GM21529 (cell line): ENCODE results near the gene SRPK3.

Experiments
- ATAC-seq: cut with Tn5 transposase; IDR thresholded peaks from one replicate; pipeline ENCODE4 v1.9.1; 2021; ENCODE audit not compliant: unreplicated experiment

SRPK3 gene

GRCh38 chrX:153769158-153769864, 11.5 kb upstream of the SRPK3 start:
- ATAC-seq, result no peak

GRCh38 chrX:153769865-153770600, 10.8 kb upstream of the SRPK3 start:
- ATAC-seq, result no peak

DNA sequence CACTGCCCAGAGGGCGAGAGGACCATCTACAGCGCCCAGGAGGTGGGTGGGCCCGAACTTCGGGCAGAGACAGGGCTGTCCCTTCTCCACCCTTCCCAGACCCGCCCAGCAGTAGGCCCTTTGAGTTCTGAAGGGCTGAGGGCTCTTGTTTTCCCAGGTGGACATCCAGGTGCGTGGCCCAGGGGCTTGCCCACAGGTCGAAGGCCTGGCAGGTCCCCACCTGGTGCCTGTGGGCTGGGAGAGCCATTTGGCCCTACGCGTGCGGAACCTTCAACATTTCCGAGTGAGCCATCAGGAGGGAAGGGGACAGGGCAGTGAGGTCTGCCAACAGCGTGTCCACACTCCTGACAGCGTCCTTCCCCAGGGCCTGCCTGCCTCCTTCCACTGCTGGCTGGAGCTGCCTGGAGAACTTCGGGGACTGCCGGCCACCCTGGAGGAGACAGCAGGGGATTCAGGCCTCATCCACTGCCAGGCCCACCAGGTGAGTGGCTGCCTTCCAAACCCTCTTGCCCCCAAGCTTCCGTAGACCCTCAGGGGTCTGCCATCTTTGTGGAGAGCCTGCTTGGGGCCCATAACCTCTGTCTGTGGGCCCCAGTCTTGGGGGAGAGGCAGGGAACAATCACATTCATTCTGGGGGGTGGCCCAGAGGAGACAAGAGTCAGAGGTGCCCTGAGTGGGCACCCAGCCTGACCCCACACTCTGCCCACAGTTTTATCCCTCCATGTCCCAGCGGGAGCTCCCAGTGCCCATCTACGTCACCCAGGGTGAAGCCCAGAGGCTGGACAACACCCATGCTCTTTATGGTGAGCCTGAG, 10.0 kb upstream of the SRPK3 start:
- no peak for ATAC-seq

GRCh38 chrX:153771415-153772315, 9.2 kb upstream of the SRPK3 start:
- no peak for ATAC-seq

DNA sequence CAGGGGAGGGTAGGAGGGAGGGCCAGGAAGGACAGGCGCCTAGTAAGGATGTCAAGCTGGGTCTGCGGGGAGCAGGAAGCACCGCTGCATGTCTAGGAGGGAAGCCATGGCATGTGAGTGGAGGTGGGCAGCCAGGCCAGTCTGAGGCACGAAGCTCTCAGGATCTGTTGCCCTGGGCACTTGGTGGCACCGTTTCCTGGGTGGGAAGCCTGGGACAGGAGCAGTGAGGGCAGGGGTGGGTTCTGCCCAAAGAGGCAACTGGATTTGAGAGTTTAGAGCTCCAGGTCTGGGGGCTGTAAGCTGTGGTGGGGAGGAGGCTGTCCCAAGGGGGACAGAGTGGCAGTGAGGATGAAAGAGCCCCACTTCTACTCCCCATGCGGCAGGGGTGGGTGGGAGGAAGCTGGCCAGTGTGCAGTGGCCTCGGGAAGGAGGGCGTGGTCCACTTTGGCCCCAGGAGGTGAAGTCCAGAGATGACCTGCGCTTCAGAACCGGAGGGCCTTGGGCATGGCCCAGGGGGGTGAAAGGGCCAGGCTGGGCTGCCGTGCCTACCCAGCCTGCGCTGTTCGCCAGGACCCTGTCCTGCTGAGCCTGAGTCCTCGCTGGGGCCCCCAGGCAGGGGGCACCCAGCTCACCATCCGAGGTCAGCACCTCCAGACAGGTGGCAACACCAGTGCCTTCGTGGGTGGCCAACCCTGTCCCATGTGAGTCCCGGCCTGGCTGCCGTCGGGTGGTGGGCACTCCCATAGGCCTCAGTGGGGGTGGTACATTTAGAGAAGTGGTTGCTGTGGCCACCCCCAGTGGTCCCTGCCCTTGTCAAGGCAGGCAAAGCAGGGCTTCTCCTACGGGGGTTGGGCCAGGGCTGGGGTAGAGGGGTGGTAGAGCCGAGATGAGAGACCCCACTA, 8.3 kb upstream of the SRPK3 start:
- ATAC-seq, result no peak

- ATAC-seq, result no peak
Observed at GRCh38 chrX:153773218-153773611, 7.6 kb upstream of the SRPK3 start.

- ATAC-seq, result no peak
Observed at GRCh38 chrX:153773741-153774575, 6.9 kb upstream of the SRPK3 start.

- no peak for ATAC-seq
Observed at GRCh38 chrX:153774576-153775292, 6.1 kb upstream of the SRPK3 start.

DNA sequence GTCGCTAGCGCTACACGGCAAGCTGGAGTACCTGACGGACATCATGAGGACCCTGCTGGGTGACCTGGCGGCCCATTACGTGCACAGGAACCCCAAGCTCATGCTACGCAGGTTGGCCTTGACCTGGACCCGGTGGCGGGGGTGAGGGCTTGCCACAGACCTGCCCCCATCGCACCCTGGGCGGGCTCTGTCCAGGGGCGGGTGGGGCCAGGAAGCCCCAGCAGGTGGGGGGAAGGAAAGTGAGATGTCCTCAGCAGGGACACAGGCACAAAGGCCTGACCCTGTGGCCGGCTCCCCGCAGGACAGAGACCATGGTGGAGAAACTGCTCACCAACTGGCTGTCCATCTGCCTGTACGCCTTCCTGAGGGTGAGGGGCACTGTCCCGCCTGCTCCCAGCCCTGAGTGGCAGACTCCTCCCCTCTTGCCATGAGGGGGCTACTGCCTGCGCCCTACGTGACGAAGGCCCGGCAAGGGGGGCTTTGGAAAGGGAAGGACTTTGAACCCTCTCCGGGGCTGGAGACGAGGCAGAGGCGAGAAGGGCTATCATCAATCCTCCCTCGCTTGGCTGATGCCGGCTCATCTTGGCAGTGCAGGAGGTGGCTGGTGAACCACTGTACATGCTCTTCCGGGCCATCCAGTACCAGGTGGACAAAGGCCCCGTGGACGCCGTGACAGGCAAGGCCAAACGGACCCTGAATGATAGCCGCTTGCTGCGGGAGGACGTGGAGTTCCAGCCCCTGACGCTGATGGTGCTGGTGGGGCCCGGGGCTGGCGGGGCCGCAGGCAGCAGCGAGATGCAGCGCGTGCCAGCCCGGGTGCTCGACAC, 5.3 kb upstream of the SRPK3 start:
- no peak for ATAC-seq

GRCh38 chrX:153776120-153776599, 4.7 kb upstream of the SRPK3 start:
- ATAC-seq, result no peak

- no peak for ATAC-seq
Observed at GRCh38 chrX:153776611-153777045, 4.2 kb upstream of the SRPK3 start.

DNA sequence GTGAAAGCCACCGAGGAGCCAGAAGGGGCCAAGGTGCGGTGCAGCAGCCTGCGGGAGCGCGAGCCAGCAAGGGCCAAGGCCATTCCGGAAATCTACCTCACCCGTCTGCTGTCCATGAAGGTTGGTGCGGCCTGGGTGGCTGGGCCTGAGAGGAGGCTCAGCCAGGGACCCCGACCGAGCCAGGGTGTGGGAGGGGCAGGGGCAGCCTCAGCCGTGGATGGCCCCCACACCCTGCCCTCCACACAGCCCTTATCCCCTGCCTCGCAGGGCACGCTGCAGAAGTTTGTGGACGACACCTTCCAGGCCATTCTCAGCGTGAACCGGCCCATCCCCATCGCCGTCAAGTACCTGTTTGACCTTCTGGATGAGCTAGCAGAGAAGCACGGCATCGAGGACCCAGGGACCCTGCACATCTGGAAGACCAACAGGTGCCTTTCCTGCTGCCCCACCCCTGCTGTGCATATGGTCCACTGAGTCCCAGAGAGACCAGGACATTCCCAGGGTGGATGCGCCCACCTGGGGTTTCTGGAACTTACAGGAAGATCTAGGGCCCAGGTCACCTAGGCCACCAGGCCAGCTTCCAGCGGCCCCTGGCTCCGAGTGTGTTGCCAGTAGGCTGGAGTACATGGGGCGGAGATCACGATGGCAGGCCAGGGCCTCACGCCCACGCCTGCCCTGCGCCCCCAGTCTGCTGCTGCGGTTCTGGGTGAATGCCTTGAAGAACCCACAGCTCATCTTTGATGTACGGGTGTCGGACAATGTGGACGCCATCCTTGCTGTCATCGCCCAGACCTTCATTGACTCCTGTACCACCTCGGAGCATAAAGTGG, 3.4 kb upstream of the SRPK3 start:
- no peak for ATAC-seq

DNA sequence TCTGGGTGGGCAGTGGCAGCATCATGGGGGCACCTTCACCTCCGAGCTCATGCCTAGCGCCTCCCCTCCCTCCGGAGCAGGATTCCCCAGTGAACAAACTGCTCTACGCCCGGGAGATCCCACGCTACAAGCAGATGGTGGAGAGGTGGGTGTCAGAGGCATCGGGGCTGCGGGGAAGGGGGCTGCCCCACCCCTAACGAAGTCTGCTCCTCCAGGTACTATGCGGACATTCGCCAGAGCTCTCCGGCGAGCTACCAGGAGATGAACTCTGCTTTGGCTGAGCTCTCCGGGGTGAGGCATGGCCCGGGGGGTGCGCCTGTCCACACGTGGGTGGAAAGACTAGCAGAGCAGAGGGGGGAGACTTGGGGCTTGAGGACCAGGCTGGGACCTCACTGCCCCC, 2.7 kb upstream of the SRPK3 start:
- no peak for ATAC-seq

DNA sequence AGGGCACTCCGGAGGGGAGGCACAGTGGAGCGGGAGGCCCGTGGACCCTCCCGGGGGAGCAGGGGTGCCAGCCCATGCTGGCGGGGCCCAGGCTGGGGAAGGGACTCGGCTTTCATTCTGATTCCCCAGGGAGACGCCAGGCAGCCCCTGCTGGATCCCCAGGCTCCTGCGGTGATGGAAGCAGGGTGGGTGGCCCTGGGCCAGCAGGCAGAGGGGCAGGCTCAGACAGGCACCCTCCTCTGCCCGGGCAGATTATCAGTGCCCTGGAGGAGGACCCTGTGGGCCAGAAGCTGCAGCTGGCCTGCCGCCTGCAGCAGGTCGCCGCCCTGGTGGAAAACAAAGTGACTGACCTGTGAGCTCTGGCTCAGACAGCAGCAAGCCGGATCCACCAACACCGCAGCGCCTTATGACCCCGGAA, 2.1 kb upstream of the SRPK3 start:
- no peak for ATAC-seq

DNA sequence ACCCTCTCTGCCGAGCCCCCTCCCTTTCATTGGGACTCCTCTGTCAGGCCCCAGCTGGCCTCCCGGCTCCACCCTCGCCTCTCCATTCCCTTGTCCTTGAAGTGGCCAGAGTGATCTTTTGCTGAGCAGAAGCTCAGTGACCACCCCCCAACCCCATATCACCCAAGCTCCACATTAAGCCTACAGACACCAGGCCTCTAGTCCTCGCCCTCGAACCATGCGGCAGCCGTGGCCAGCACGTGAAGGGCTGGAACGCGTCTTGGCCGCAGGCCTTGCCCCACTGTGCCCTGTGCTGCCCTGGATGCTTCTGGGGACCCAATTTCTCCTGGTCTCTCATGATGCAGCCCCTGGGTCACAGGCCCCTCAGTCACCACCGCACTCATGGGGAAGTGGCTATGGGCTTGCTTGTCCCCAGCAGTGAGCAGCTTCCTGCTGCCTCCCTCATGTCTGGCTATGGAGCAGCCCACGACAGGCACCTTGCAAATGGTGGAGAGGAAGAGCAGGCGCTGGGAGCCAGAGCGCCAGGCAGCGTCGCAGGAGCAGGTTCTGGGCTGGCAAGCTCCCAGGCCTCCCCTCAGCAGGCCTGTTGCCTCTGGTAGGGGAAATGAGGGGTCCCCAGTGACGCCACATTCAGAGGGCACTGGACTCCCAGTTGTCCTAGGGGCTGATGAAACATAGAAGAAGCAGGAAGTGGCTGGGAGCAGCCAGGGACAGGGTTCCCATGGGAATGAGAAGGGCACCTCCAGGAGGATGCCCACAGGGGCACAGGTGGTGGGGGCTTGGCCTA, 757 bp upstream of the SRPK3 start:
- no peak for ATAC-seq
